HG02798 (cell line): ENCODE results near the gene ITGB3BP.
"Not testable (repeated sequence)": the region's sequence is repeated elsewhere in the genome, so short reads cannot be mapped to it uniquely, and the experiment has no call there.

Experiments used
- ATAC-seq: cut with Tn5 transposase; IDR thresholded peaks from one replicate; pipeline ENCODE4 v1.9.1; 2021; ENCODE audit warnings: mild to moderate bottlenecking; ENCODE audit not compliant: unreplicated experiment, poor library complexity

Gene ITGB3BP

DNA sequence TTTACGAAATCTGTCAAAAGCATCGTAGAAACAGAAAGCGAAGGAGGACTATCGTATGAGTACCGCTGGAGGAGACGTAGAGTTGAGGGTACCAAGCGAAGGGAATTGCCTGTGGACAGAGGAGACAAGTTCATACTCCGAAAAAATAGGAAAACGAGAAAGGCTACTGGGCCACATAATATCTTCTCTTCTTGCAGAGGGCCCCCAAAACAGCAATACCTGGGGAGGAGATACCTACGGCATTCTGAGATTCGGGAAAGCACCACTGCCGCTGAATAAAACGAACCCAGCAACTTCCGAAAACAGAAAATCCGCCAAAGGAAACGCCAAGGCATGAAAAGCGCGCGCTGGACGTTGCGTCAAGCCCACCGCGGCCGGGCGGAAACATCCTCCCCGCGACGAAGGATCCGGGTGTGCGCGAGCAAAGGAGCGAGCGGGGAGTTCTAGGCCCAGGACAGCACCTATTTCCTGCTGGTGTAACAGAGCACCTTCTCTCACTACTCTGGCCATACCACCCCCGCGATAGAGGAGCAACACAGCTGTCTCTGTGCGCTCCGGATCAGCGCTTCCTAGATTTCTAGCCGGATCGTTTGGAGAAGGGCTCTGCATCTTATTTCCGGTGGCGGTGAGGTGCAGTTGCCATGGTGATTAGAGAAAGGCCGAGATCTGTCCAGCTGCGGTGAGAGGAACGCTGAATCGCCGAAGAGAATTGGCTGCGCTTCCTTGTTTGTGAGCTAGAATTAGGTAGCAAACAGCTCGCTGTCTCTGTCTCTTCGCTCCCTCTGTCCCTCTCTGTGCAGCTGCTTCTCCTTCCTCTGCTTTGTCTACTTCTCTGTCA, at the start of gene ITGB3BP, which contains the start of gene EFCAB7:
Gene ITGB3BP (minus strand): TSS at position 335 of the 838 bp plus-strand sequence. CDS start 92 bp downstream, at position 243.
Gene EFCAB7 (plus strand): TSS at position 635 of the 838 bp plus-strand sequence. CDS start 2,048 bp downstream, outside the sequence.
- ATAC-seq = peak; percentile 90

DNA sequence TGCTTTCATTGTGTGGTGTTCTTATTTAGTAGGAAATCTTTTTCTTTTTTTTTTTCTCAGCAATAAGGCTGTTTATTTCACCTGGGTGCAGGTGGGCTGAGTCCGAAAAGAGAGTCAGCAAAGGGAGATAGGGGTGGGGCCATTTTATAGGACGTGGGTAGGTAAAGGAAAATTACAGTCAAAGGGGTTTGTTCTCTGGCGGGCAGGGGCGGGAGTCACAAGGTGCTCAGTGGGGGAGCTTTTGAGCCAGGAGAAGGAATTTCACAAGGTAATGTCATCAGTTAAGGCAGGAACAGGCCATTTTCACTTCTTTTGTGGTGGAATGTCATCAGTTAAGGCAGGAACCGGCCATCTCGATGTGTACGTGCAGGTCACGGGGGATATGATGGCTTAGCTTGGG, 49.7 kb upstream of the ITGB3BP start:
- not testable (repeated sequence) for ATAC-seq

DNA sequence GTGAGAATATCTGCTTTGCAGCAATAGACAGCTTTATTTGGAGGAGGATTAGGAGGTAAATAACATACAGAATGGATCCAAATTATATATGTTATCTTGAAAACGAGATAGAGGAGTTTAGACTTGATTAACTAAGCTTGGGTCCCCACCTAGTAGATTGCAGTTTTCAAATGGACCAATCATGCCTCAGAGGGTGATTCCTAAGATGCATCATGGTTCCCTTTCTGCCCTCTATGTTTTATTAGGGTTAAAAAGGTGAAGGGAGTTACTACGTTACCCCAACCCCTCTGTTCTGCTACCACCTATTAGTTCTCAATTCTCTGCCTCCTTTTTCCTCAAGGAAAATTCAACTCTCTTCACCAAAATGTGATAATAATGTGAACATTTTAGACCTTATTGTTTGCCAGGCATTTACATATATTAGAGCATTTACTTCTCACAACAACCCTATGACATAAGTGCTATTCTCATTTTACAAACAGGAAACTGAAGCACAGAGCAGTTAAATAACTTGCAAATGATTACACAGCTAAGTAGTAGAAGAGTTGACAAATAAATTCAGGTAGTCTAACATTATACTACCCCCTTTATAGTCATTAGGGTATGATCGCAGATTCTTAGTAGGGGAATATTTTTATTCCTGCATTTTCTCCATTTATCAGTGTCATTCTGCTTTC, 46.8 kb upstream of the ITGB3BP start:
- ATAC-seq = no peak

DNA sequence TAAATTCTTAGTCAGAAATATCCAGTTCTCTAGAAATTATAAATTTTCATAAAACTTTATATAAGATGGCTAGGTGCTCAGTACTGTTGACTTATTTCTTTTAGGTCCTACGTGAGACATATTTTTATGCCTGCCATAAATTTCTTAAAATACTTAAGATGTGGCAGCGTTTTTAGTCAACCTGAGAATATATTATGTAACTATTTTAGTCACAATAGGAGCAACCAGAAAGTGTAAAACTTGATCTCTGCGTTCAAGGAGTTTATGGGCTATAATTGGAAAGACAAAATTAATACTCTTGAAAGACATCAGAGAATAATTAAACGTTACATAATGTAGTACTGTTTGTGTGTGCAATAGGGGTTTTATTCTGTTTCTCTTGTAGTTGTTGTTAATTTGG, 46.0 kb upstream of the ITGB3BP start:
- ATAC-seq = no peak

DNA sequence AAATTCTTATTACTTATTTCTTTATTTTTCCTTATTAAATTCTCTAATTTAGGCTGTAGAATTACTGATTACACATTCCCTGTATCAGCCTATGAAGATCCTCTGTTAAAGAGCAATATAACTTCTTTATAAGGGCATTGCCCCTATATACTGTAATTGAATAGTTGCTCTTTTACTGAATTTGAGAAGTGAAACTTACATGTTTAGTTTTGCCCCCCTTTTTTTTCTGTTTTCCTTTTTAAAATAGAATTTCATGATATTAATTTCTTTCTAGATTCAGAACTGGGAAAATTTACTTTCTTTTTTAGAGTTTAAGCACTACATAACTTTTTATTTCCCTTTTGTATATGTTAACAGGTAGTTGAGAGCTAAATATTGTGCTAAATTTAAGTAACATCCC, 40.7 kb upstream of the ITGB3BP start:
- ATAC-seq = no peak

GRCh38 chr1:63559357-63559756, 36.3 kb upstream of the ITGB3BP start:
- no peak for ATAC-seq

DNA sequence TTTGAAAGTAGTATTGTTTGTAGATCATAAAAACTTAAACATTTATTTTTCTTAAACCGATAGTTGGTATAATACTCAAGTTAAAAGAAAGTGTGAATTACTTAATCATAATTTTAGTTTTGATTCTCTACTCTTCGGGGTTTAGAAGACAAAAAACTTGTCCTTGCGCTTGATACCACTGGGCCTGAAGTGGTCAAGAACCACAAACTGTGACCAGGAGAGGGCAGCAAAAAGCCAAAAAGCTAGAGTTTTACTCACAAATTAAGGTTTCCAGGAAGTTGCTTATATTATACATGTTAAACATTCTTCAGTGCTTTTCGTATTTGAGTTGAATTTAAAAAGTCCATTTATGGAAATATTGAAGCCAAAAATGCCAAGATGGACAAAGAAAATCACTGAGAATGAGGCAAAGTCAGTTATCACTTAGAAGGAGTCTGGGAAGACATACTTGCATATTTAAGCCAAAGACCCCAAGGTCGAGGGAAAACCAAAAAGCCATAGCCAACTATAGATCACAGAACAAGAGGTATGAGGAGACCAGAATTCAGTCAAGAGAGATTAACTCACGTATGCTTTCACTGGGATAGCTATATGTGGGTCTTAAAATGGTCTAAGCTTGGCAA, 34.5 kb upstream of the ITGB3BP start:
- ATAC-seq = peak; percentile 49

DNA sequence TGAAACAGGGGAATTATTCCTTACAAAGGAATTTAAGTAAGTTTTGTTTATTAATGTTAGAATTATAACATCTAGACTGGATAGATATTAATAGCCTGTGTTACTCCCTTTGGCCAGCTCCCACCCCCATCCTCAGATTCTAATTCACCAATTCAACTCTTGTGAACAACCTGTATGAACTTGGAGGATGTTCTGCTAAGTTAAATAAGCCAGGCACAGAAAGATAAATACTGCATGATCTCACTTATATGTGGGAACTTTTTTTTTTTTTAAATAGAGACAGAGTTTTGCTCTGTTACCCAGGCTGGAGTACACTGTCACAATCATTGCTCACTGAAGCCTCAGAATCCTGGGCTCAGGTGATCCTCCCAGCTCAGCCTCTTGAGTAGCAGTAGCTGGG, 32.5 kb upstream of the ITGB3BP start:
- no peak for ATAC-seq

DNA sequence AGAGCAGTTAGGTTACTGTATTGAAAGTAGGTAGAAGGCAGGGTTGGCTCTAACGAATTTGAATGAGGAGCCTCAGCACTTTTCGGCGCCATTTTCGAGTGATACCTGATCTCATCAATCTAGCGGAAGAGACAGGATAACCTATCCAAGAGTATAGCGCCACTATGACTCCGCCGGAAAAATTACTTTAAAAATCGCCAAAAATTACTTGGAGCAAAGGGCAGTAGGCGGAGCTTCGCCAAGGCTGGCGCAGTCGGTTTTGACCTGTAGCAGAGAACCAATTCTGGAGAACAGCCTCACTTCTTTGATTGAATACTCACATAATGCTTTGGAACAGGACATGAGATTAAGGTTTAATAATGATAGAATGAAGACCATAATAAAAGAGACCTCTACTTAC, 25.9 kb upstream of the ITGB3BP start:
- no peak for ATAC-seq

DNA sequence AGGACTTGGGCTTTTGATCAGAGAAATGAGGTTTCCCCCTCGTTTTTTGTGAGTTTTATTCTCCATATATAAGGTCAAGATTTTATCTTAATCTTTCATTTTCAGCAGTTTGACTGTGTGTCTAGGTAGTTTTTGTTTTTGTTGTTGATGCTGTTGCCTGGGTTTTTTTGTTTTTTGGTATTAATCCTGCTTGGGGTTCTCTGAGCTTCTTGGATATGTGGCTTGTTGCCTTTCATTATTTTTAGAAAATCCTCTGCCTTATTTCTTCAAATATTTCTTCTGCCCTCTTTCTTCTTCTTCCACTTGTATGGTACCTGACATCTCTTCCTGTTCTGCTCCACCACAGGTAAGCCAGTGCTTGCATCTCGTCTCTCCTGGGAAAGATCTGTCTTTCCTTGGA, 25.3 kb upstream of the ITGB3BP start:
- ATAC-seq = no peak

DNA sequence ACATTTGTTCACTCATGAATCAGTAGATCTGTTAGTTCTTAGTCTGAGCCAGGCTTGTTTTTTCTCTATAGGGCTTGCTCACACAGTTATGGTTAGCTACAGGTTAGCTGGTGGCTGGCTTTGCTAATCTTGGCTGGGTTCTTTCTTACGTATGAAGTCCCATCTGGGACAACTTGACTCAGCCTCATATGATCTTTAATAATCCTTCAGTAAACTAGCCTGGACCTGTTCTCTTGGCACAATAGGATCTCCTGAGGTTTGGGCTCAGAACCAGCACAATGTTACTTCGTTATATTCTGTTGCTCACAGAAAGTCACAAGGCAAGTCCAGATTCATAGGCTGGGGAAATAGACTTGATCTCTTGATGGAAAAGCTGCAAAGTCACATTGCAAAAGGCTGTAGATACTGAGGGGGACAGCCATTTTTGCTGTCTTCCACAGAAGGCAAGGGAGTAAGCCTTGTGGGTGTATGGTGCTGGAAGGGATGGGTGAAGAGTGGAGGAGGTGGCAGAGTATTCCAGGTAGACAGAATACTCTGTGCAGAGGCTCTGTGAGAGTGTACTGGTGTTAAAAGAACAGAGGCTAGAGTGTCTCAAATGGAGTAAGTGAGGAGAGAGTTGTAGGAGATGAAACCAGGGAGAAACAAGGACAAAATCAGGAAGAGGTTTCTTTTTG, 24.7 kb upstream of the ITGB3BP start:
- ATAC-seq = no peak

GRCh38 chr1:63545780-63546179, 22.8 kb upstream of the ITGB3BP start:
- no peak for ATAC-seq

DNA sequence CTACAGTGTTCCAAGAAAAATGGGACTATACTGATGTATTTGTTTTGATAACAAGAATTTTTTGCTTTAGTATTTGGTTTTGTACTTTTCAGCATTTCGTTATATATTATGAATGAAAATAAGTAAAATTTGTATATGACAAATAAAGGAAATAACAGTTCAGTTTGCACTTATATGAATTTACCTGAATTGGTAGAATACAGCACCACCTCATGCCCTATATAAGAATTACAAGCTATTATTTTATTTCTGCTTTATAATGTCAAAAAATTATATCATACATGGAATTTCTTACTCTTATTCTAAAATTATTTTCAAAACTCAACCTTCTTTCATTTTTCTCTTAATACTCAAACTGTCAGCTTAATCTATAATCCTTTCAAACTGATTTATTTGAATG, 14.9 kb upstream of the ITGB3BP start:
- ATAC-seq = no peak

GRCh38 chr1:63537006-63537405, 14.0 kb upstream of the ITGB3BP start:
- no peak for ATAC-seq

- no peak for ATAC-seq
Observed at GRCh38 chr1:63534406-63534805, 11.4 kb upstream of the ITGB3BP start.

GRCh38 chr1:63533931-63534330, 10.9 kb upstream of the ITGB3BP start:
- no peak for ATAC-seq

DNA sequence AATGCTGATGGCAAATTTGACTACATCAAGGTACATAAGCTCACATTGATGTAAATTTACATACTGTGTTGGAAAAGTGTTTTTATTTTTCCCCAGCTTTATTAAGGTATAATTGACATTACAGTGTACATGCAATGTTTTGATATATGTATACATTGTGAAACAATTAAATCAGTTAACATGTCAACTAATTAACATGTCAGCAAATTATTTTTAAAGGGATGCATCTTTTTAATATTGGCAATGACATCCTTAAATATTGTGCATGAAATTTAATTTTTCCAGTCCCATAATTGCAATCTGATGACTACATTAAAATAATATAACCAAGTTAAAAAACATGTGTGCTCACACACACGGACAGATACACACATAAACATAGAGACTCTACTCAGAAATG, 9.7 kb upstream of the ITGB3BP start:
- ATAC-seq = no peak

- ATAC-seq = no peak
Observed at GRCh38 chr1:63524201-63524600, 1.2 kb upstream of the ITGB3BP start.

DNA sequence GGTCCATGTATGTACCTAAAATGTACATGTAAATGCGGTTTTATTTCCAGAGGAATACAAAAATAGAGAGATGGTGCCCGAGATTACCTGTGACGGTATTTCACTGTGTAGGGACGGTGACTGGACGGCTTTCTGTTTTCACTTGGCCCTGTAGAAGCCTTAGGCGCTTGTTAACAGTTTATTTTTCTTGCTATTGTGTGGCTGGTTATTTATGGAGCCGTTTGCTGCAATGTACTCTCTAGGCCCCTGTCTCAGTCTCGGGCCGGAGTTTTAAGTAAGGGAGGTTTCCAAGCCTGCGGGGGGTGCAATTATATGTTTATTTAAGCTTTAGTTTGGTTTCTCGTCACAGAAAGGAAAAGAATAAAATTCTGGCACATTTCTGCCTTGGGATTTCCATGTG, 713 bp upstream of the ITGB3BP start:
- ATAC-seq = peak; percentile 12

DNA sequence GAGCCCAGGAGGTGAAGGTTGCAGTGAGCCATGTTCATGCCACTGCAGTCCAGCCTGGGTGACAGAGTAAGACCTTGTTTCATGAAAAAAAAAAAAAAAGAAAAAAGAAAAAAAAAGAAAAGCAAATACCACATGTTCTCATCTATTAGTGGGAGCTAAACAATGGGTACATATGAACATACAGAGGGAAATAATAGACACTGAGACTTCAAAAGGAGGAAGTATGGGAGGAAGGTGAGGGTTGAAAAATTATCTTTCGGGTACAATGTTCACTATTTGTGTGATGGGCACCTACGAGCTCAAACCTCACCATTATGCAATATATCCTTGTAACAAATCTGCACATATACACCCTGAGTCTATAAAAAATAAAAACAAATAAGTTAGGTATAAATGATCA, 6.4 kb downstream of the ITGB3BP start:
- no peak for ATAC-seq

- no peak for ATAC-seq
Observed at GRCh38 chr1:63512584-63512983, 10.4 kb downstream of the ITGB3BP start.
